NCI-H524 (cell line): Measurements from ENCODE around the gene FAM200C.

ENCODE experiments used
- DNase-seq, 2 experiments: peaks; one replicate each; lab custom pipeline; 2025; lab: John Stamatoyannopoulos, UW

FAM200C gene

GRCh38 chr5:160419458-160420330 is 19.8 kb upstream of the FAM200C start:
- no peak for DNase-seq

DNA sequence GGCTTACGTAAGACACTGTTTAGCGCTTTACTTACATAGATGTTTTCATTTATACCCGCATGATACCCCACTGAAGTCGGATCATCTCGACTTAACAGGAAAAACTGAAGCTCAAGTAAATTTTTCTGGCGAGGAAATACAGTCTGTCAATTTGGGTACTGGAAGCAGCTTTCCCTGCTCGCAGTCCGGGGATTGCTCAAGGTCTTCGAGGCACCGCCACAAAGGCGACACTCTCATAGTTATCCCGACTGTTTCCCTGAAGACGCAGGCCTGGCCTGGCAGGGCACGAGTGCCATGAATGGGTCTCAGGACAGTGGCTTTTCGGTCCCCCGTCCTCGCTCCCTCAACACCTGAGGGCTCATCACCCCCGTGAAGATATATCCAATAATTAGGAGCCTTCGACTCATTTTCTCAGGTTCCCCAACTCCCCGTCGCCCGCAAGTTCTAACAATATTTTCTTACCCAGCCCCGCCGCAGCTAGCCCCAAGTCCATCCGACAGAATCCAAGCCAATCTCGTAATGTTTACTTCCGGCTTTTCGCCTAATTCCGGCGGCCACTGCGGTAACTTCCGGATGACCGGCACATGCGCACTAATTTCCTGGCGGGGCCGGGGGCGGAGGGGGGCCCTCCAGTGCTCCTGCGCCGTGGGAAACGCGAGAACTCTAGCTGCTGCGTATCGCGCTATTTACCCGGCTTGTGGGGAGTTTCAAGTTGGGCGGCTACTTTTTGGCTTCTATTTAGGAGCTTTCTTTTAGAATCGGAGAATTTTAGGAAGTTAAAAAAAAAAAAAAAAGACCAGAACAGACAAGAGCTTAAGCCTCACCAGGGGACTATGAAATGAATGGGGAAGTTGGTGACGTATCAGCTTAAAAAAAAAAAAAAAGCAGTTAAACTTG is 19.0 kb upstream of the FAM200C start, which contains the start of gene SLU7:
TSS of gene SLU7 (minus strand) at position 521 of the 897 bp plus-strand sequence. CDS start 3,787 bp downstream, outside the sequence.
- DNase-seq = peak; percentile 82 to 92

DNA sequence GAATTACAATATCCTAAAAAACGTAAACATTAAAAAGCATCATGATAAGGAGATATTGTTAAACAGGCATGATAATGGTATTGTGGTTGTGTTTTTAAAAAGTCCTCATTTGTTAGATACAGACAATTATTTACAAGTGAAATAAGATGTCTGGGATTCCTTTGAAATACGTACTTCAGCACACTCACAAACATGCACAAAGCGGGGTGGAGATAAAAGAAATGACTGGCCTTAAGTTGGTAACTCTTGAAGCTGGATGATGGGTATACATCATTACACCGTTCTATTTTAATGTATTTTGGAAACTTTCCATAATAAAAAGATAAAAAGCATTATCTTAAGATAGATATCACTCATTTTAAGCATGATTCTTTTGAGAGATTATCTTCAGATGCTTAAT is 1.0 kb downstream of the FAM200C start:
- DNase-seq = no peak

GRCh38 chr5:160397492-160397891 is 2.4 kb downstream of the FAM200C start:
- peak in 1 of 2 experiments; percentile 16 for DNase-seq

GRCh38 chr5:160395111-160395510 is 4.7 kb downstream of the FAM200C start:
- DNase-seq = peak in 1 of 2 experiments; percentile 16

DNA sequence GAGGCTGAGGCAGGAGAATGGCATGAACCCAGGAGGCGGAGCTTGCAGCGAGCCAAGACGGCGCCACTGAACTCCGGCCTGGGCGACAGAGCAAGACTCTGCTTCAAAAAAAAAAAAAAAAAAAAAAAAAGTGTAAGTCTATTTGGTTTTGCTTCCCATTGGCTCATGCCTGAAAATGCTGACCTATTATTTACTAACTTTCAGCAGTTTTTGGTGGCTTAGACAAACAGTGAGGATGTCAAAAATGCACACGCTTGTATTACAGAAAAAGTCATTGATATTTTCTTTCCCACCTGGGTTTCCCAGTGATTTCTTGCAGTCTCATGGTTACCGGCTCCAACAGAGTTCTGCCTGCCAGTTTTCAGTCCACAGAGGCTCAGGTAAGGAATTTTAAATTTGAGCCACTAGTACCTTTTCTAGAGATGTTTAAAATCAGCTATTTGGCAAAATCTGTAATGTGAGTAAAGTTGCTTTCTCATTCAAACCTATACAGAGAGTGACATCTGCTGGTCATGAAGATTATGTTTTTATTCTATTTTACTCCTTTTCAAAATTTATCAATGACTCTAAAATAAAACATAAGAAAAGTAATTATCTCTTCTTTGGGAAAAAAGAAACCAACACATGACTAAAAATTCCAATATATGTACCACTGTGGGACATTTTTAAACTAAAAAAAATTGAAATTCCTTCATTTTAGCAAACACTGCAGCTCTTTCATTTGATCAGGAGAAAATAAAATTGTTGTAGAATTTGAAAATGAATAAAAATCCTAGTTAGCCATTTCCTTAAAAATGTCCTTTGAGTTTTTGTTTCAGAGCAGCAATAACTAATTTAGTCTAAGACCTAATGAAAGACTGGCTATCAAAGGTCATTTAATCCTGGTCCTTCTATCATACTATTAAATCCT is 8.8 kb downstream of the FAM200C start:
- DNase-seq = peak in 1 of 2 experiments; percentile 33

- DNase-seq = no peak
Measured at GRCh38 chr5:160387445-160387844, 12.4 kb downstream of the FAM200C start.

DNA sequence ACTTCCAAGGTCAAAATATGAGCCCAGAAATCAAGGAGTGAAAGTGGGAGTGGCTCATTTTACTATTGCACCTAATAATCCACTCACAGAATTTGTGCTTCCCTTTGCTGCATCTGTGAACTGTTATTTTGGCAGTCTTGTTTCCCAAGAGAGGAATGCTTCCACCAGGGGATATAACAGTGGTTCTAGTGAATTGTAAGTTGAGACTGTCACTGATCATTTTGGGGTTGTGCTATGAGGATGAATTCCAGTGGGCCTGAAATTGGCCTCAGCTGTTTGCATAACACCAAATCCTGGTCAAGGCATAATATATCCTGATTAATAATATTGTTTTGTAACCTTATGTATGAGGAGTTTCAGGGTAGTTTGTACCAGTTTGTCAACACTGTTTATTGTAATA is 14.4 kb downstream of the FAM200C start:
- no peak for DNase-seq

DNA sequence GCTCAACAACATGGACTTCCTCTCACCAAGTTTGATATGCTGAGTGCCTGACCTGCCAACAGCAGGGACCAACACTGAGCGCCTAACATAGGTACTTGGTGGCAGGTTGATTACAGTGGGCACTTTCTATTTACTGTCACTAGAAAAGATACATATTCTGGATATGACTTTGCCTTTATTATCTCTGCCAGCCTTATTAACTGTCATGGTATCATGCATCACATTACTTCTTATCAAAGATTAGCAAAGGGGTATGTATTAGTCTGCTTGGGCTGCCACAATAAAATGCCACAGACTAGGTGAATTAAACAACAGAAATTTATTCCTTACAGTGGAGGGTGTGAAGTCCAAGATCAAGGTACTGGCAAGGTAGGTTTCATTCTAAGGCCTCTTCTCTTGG is 15.2 kb downstream of the FAM200C start:
- DNase-seq = no peak

GRCh38 chr5:160382346-160382745 is 17.5 kb downstream of the FAM200C start:
- peak; percentile 79 for DNase-seq

- no peak for DNase-seq
Measured at GRCh38 chr5:160380041-160380440, 19.8 kb downstream of the FAM200C start.

GRCh38 chr5:160379511-160379910 is 20.3 kb downstream of the FAM200C start:
- DNase-seq = no peak

GRCh38 chr5:160378330-160378729 is 21.5 kb downstream of the FAM200C start:
- no peak for DNase-seq

DNA sequence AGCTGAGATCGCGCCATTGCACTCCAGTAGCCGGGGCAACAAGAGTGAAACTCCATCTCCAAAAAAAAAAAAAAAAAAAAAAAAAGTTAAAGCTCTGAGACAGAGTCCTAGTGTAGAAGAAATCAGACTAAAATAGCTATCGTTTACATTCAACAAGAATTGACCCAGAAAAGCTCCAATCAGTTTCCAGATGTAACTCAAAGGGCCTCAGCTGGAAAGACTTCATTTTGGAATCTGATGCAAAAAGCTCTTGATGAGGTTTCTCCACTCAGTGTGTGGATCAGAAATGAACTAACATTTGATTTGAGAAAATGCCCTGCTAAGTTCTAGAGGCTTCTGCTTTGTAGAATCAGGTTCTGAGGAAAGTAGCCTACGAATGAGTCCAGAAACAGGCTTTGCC is 22.2 kb downstream of the FAM200C start:
- DNase-seq = no peak

DNA sequence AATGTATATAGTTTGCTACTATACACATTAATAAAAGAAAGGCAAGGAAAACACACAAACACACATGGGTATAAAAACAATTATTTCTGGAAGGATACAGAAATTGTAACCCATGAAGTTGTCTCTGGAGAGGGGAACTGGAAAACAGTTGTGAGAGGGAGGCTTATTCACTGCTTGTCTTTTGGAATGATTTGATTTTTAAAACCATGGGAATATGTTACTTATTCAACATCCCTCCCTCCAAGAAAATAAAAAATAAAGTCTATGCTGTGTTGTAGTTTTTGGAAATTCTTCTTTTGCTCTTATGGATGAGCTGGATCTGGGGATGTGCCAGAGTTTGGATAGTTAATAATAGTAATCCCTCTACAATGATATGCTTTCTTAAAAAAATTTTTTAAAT is 23.4 kb downstream of the FAM200C start:
- no peak for DNase-seq

DNA sequence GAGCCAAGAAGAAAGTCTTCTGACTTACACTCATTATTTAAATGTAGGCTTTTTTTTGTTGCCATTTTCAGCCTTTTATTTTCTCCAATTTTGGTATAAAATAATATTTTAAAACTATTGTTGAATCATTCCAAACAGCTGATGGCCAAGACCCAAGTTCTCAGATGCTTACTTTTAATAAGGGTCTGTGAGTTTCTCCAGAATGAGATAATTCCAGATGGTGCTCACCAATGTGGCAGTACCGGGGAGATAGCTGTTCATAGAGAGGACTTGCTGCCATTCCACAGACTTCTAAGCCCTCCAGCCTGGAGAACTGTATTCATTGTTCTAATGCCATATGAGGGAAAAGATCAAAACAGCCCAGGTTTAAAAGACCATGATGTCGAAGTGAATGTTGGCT is 24.2 kb downstream of the FAM200C start:
- DNase-seq = no peak

DNA sequence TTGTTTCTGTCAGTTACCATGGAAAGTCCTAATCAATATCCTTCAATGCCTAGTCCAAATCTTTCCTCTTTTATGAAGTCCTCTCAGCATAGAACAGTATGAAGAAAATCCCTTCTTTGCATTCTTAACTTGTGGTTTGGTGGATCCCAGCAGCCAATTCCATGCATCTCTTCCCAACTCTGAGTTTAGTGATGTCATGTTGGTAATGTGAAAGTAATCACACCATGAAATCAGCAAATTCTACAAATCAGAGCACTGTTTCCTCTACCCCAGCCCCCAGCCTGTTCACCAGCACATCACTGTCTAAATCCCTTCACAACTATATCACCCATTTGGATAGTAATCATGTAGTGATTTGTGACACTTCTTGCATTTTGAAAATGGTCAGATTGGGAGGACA is 24.7 kb downstream of the FAM200C start:
- DNase-seq = no peak

GRCh38 chr5:160371294-160371693 is 28.6 kb downstream of the FAM200C start:
- DNase-seq = no peak

- no peak for DNase-seq
Measured at GRCh38 chr5:160370713-160371034, 29.2 kb downstream of the FAM200C start.

DNA sequence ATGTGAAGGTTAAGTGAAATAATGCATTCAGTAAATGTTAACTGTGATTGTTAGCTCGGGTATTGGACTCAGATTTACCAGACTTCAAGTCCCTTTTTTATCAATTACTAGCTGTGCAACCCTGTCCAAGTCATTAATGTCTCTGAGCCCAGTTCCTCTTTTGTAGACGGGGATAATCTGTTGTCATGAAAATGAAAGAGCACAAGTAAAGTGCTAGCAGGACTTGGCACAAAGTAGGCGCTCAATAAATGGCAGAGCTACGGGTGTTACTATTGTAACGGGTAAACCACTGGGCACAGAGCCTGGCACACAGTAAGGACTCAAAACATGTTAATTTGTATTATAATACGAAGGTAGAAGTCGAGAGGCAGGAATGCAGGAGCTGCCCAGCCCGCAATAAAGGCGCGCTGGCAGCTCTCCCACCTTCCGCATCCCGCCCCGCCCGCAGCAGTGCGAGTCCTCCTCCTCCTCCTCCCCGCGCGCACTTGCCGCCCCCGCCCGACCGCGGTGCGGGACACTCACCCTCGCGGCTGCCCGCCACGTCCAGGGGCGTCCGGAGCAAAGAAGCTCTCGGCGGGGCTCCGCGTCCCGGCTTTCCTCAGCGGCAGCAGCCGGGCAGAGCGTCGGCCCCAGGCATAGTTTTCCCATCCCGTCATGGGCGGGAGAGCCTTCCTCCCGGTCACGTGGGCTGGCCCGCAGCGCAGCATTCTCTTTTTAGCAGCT is 29.7 kb downstream of the FAM200C start, which contains the start of gene C1QTNF2:
TSS of gene C1QTNF2 (minus strand) at position 637 of the 723 bp plus-strand sequence. CDS start 15,615 bp downstream, outside the sequence.
- DNase-seq = peak in 1 of 2 experiments; percentile 34

DNA sequence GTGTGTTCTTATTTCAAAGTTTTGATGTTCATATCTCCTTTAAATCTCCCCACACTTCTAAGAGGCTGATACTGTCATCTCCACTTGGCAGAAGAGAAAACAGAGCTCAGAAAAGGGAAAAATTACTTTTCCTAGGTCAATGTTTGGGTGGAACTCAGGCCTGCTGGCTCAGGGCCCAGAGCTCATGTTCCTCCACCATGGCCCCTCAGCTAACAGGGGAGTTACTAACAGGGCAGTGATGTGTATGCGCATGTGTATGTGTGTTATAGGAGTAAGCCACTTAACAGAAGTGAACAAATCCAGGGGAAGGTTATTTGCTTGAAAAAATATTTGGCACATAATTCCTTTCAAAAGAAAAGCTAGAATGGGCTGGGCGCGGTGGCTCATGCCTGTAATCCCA is 32.0 kb downstream of the FAM200C start:
- DNase-seq = no peak
